ENCODE measurements around the gene KLHL11.
"Not testable (repeated sequence)": the region's sequence is repeated elsewhere in the genome, so short reads cannot be mapped to it uniquely, and the experiment has no call there.

KLHL11 gene

DNA sequence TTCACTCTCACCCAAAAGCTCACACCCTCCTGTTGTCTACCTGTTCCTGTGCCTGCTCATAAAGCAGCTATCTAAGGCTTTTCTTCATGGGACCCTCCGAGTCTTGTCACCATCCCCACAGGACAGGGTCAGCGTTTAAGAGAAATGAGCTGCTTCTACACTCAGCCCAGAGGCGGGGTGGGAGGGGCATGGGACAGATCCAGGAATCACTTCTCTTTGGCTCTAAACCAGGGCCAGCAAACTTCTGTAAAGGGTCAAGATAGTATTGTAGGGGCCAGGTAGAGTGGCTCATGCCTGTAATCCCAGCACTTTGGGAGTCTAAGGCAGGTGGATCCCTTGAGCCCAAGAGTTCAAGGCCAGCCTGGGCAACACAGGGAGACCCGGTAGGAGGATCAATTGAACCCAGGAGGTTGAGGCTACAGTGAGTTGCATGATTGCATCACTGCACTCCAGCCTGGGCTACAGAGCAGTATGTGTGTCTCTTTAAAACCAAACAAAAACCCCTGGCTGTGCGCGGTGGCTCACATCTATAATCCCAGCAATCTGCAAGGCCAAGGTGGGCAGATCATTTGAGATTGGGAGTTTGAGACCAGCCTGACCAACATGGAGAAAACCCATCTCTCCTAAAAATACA lies 23.2 kb upstream of the KLHL11 start:
- TF ChIP-seq, protein P1, sequence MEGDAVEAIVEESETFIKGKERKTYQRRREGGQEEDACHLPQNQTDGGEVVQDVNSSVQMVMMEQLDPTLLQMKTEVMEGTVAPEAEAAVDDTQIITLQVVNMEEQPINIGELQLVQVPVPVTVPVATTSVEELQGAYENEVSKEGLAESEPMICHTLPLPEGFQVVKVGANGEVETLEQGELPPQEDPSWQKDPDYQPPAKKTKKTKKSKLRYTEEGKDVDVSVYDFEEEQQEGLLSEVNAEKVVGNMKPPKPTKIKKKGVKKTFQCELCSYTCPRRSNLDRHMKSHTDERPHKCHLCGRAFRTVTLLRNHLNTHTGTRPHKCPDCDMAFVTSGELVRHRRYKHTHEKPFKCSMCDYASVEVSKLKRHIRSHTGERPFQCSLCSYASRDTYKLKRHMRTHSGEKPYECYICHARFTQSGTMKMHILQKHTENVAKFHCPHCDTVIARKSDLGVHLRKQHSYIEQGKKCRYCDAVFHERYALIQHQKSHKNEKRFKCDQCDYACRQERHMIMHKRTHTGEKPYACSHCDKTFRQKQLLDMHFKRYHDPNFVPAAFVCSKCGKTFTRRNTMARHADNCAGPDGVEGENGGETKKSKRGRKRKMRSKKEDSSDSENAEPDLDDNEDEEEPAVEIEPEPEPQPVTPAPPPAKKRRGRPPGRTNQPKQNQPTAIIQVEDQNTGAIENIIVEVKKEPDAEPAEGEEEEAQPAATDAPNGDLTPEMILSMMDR (IDR thresholded peaks at IDR 0.05; ENCODE audit: insufficient read depth, missing control alignments): no peak
- no peak for DNase-seq (ENCODE audit: insufficient read length, low spot score)
- FAIRE-seq: no peak

- TF ChIP-seq, protein P1 (IDR thresholded peaks at IDR 0.05; ENCODE audit: insufficient read depth, missing control alignments): peak; percentile 42
These were observed 20.5 kb upstream of the KLHL11 start for GRCh38 chr17:41885733-41886132.

GRCh38 chr17:41882756-41883155 lies 17.5 kb upstream of the KLHL11 start:
- TF ChIP-seq, protein P1 (IDR thresholded peaks at IDR 0.05; ENCODE audit: insufficient read depth, missing control alignments): no peak
- DNase-seq (ENCODE audit: insufficient read length, low spot score) (peak; percentile 41), FAIRE-seq (no peak)

More at GRCh38 chr17:41885733-41886132, 20.5 kb upstream of the KLHL11 start:
- no peak for FAIRE-seq
- no peak for DNase-seq (ENCODE audit: insufficient read length, low spot score)

DNA sequence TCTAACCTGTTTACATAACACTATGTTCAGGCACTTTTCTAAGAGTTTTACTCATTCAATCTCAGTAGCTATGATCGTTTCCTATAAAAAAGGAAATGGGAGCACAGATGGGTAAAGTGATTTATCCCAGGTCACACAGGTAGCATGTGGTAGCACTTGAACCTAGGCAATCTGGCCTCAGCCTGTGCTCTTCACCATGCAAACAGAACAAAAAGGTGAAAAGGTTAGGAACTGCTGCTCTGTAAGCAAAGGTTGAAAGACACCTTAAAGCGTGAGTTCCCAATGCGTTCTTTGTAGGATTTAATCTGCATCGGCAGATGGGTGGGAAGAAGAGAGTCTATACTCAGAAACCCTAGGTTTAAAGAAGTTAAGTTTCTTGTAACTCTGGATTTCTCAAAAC lies 14.9 kb upstream of the KLHL11 start:
- TF ChIP-seq, protein P1 (IDR thresholded peaks at IDR 0.05; ENCODE audit: insufficient read depth, missing control alignments): no peak
- FAIRE-seq (peak; percentile 41), DNase-seq (ENCODE audit: insufficient read length, low spot score) (no peak)

DNA sequence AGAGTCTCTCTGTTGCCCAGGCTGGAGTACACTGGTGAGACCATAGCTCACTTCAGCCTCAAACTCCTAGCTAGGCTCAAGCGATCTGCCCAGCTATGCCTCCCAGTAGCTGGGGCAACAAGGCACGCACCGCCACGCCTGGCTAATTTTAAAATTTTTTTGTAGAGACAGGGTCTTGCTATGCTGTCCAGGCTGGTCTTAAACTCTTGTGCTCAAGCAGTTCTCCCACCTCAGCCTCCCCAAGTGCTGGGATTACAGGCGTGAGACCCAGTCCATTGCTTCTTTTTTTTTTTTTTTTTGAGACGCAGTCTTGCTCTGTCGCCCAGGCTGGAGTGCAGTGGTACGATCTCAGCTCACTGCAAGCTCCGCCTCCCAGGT lies 9.1 kb upstream of the KLHL11 start:
- not testable (repeated sequence) for DNase-seq (ENCODE audit: insufficient read length, low spot score); FAIRE-seq

DNA sequence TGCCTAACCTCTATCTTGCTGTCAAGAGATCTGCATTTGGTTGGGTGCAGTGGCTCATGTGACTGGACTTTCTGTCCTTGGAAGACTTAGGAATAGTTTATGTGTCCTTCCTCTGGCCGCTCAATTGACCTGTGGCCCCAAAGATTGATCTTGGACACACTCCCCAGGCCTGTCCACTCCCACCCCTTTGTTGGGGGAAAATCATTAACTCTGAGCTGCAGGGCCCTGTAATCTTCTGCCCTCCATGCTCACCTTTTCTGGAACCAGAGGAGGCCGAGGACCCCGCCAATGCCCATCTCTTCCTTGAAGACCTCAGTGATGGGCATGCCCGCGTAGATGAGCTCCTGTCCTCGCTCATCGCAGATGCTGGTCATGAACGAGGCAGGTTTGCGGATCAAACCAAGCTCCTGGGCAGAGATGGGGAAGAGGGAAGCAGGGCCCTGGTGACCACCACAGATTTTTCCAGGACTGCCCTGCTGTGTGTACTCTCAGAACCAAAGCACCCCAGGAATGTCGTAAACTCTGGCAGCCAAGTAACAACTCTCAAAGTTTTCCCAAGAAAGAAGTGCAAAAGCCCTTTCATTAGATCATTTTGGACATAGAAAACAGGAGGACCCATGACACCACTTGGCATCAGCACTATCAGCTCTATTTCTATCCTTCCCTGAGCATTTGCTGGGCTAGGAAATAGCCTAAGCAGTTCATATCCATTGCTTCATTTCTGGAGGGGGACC lies 8.5 kb upstream of the KLHL11 start:
- FAIRE-seq: no peak
- no peak for DNase-seq (ENCODE audit: insufficient read length, low spot score)
- TF ChIP-seq, protein P1 (IDR thresholded peaks at IDR 0.05; ENCODE audit: insufficient read depth, missing control alignments): no peak

GRCh38 chr17:41871789-41872188 lies 6.6 kb upstream of the KLHL11 start:
- DNase-seq (ENCODE audit: insufficient read length, low spot score): no peak
- TF ChIP-seq, protein P1 (IDR thresholded peaks at IDR 0.05; ENCODE audit: insufficient read depth, missing control alignments): no peak
- no peak for FAIRE-seq
